HepG2 (cell line): Measurements from ENCODE around the gene STK11. TPM values are rescaled to one million over a fixed set of nuclear protein-coding genes. Genes with fewer than 3 reads are reported as not detected.

Experiments used
- EHMT2 ChIP-seq: fragments of 200-600 bp; sonication (generic); IDR thresholded peaks from 2 replicates; pipeline ENCODE4 v1.7.0; 2017; ENCODE audit warnings: antibody characterized with exemption, low read depth, low read length, borderline replicate concordance
- GATA4 ChIP-seq: sonication (generic); IDR thresholded peaks from 2 replicates; pipeline ENCODE4 v1.6.1; 2016; ENCODE audit warnings: antibody characterized with exemption, low read depth, borderline replicate concordance
- HMGA1 ChIP-seq: sonication (generic); formaldehyde crosslinking; conservative IDR thresholded peaks from 2 replicates; pipeline ENCODE4 v1.4.0; 2020; ENCODE audit warnings: missing genetic modification reagents
- ISX ChIP-seq: sonication (generic); formaldehyde crosslinking; conservative IDR thresholded peaks from 2 replicates; pipeline ENCODE4 v1.5.0; 2020; ENCODE audit warnings: missing genetic modification reagents
- PLRG1 ChIP-seq: fragments of 450-650 bp; conservative IDR thresholded peaks from 2 replicates; pipeline ENCODE4 v1.6.1; 2016
- RBM39 ChIP-seq: fragments of 200-400 bp; formaldehyde crosslinking; IDR thresholded peaks from one replicate; pipeline ENCODE4 v1.6.1; 2018; ENCODE audit warnings: antibody characterized with exemption, mild to moderate bottlenecking, low read depth, low read length; ENCODE audit not compliant: poor library complexity, severe bottlenecking
- SAP130 ChIP-seq: IDR thresholded peaks from 2 replicates; pipeline ENCODE4 v1.6.1; 2016; ENCODE audit warnings: low read depth
- SOX5 ChIP-seq: IDR thresholded peaks from 2 replicates; pipeline ENCODE4 v1.6.1; 2016; ENCODE audit warnings: borderline replicate concordance
- STAT5B ChIP-seq: sonication (generic); formaldehyde crosslinking; IDR thresholded peaks from 2 replicates; pipeline ENCODE4 v1.4.0; 2020; ENCODE audit warnings: missing genetic modification reagents
- XBP1 ChIP-seq: sonication (generic); formaldehyde crosslinking; IDR thresholded peaks from 2 replicates; pipeline ENCODE4 v1.5.0; 2020; ENCODE audit warnings: missing genetic modification reagents
- ZNF24 ChIP-seq: fragments of 450-650 bp; IDR thresholded peaks from 2 replicates; pipeline ENCODE4 v1.6.1; 2017; ENCODE audit warnings: antibody characterized with exemption, mild to moderate bottlenecking
- ZNF432 ChIP-seq: sonication (generic); formaldehyde crosslinking; IDR thresholded peaks from 2 replicates; pipeline ENCODE4 v1.5.0; 2020; ENCODE audit warnings: missing genetic modification reagents, mild to moderate bottlenecking, borderline replicate concordance
- ZNF446 ChIP-seq: sonication (generic); formaldehyde crosslinking; IDR thresholded peaks from 2 replicates; pipeline ENCODE4 v1.5.0; 2020; ENCODE audit warnings: mild to moderate bottlenecking, missing genetic modification reagents
- ZNF460 ChIP-seq: sonication (generic); formaldehyde crosslinking; IDR thresholded peaks from 2 replicates; pipeline ENCODE4 v1.5.1; 2020; ENCODE audit warnings: missing genetic modification reagents, mild to moderate bottlenecking, borderline replicate concordance
- ZNF556 ChIP-seq: sonication (generic); formaldehyde crosslinking; IDR thresholded peaks from 2 replicates; pipeline ENCODE4 v1.4.0; 2020; ENCODE audit warnings: mild to moderate bottlenecking, missing genetic modification reagents, borderline replicate concordance
- ZNF678 ChIP-seq: sonication (generic); formaldehyde crosslinking; IDR thresholded peaks from 2 replicates; pipeline ENCODE4 v1.4.0; 2020; ENCODE audit warnings: mild to moderate bottlenecking, missing genetic modification reagents
- polyA plus RNA-seq, 8 experiments: library from polyadenylated mRNA; depleted of rRNA in 3 of 8; stranded (reverse) in 7 of 8; unstranded in 1 of 8; fragments of >200 nt; fragmentation: Illumina TruSeq in 4 of 8; extraction: Trizol in 4 of 8; gene quantifications; 2 replicates each; pipeline versions ENCODE4 v1.2.1 to v1.2.3, GENCODE V29; 2011 to 2016; ENCODE audit warnings: low read depth in 4 of 8, missing spikeins in 1 of 8, mixed read lengths in 1 of 8; ENCODE audit not compliant: insufficient read depth in 1 of 8
- total RNA-seq, 5 experiments: library from RNA; depleted of rRNA; stranded (reverse); fragments of >200 nt; fragmentation: Illumina TruSeq; extraction: Trizol; gene quantifications; 2 replicates each; pipeline ENCODE4 v1.2.3, GENCODE V29; 2016; ENCODE audit warnings: low read depth in 1 of 5
- TF ChIP-seq, protein P1 (sequence below): sonication (generic); formaldehyde crosslinking; conservative IDR thresholded peaks from 2 replicates; pipeline ENCODE4 v1.8.0; 2022; ENCODE audit warnings: missing genetic modification reagents
- TF ChIP-seq, protein P2 (sequence below): sonication (generic); formaldehyde crosslinking; IDR thresholded peaks from 2 replicates; pipeline ENCODE4 v1.5.0; 2020; ENCODE audit warnings: missing genetic modification reagents
- TF ChIP-seq, protein P3 (sequence below): sonication (generic); formaldehyde crosslinking; IDR thresholded peaks from 2 replicates; pipeline ENCODE4 v1.4.0; 2020; ENCODE audit warnings: missing genetic modification reagents, borderline replicate concordance
- TF ChIP-seq, protein P4 (sequence below), 2 experiments: IDR thresholded peaks; 2 replicates each; pipeline ENCODE4 v1.6.1; 2011 to 2012; ENCODE audit warnings: low read length in 2 of 2, borderline replicate concordance in 1 of 2, low read depth in 1 of 2, mild to moderate bottlenecking in 1 of 2, moderate library complexity in 1 of 2

STK11 gene
- total and polyA plus RNA-seq, 2 of the 13 experiments (the other 11 are each of a cell fraction or from before 2014, with no cell fraction given): 27.5 to 43.6 TPM

DNA sequence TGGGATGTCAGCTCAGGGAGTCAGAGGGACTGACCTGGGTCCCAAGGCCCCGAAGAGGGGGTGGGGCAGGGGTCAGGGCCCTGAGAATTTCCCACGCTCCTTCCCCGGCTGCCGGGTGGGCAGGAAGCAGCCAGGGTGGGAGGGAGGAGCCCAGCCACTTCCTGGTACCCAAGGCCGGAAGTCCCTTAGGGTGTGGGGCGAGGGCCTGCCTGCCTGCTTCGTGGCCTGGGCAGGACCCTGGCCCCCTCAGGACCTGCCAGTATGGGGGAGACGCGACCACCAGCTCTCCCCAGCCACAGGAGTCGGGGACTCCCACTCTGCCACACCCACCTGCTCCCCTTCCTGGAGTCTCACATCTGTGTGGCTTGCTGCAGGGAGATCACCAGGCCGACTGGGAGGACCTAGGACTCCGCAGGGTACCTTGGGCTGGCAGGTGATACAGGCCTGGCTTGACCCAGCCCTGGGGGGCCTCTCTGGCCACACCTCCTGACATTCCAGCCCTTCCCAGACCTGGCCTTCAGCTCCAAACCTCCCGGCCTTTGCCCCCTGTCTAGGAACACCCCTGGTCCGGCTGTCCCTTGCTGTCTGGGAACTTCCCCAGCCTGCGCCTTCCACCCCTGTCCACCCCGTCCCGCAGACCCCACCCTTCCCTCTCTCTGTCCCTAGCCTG, 53.8 kb downstream of the STK11 start (continued):
- TF ChIP-seq, protein P1, sequence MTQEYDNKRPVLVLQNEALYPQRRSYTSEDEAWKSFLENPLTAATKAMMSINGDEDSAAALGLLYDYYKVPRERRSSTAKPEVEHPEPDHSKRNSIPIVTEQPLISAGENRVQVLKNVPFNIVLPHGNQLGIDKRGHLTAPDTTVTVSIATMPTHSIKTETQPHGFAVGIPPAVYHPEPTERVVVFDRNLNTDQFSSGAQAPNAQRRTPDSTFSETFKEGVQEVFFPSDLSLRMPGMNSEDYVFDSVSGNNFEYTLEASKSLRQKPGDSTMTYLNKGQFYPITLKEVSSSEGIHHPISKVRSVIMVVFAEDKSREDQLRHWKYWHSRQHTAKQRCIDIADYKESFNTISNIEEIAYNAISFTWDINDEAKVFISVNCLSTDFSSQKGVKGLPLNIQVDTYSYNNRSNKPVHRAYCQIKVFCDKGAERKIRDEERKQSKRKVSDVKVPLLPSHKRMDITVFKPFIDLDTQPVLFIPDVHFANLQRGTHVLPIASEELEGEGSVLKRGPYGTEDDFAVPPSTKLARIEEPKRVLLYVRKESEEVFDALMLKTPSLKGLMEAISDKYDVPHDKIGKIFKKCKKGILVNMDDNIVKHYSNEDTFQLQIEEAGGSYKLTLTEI: no peak
- peak; percentile 86 for TF ChIP-seq RBM39
- no peak for TF ChIP-seq ZNF24
- TF ChIP-seq PLRG1: no peak
- TF ChIP-seq ZNF678 (CRISPR knock-in tag): peak; percentile 87; the same call in 1 of the 2 replicates
- no peak for TF ChIP-seq ISX (CRISPR knock-in tag)
- TF ChIP-seq ZNF556: 0 out of 2 replicates have a peak, but pooled peaks have one; percentile 51
- TF ChIP-seq XBP1 (CRISPR knock-in tag): no peak
- no peak for TF ChIP-seq ZNF432 (CRISPR knock-in tag)
- no peak for TF ChIP-seq ZNF446
- TF ChIP-seq HMGA1: no peak
- TF ChIP-seq EHMT2: no peak
- TF ChIP-seq, protein P2, sequence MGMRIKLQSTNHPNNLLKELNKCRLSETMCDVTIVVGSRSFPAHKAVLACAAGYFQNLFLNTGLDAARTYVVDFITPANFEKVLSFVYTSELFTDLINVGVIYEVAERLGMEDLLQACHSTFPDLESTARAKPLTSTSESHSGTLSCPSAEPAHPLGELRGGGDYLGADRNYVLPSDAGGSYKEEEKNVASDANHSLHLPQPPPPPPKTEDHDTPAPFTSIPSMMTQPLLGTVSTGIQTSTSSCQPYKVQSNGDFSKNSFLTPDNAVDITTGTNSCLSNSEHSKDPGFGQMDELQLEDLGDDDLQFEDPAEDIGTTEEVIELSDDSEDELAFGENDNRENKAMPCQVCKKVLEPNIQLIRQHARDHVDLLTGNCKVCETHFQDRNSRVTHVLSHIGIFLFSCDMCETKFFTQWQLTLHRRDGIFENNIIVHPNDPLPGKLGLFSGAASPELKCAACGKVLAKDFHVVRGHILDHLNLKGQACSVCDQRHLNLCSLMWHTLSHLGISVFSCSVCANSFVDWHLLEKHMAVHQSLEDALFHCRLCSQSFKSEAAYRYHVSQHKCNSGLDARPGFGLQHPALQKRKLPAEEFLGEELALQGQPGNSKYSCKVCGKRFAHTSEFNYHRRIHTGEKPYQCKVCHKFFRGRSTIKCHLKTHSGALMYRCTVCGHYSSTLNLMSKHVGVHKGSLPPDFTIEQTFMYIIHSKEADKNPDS (CRISPR knock-in tag): no peak
- TF ChIP-seq STAT5B: no peak
- TF ChIP-seq, protein P3, sequence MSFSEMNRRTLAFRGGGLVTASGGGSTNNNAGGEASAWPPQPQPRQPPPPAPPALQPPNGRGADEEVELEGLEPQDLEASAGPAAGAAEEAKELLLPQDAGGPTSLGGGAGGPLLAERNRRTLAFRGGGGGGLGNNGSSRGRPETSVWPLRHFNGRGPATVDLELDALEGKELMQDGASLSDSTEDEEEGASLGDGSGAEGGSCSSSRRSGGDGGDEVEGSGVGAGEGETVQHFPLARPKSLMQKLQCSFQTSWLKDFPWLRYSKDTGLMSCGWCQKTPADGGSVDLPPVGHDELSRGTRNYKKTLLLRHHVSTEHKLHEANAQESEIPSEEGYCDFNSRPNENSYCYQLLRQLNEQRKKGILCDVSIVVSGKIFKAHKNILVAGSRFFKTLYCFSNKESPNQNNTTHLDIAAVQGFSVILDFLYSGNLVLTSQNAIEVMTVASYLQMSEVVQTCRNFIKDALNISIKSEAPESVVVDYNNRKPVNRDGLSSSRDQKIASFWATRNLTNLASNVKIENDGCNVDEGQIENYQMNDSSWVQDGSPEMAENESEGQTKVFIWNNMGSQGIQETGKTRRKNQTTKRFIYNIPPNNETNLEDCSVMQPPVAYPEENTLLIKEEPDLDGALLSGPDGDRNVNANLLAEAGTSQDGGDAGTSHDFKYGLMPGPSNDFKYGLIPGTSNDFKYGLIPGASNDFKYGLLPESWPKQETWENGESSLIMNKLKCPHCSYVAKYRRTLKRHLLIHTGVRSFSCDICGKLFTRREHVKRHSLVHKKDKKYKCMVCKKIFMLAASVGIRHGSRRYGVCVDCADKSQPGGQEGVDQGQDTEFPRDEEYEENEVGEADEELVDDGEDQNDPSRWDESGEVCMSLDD (CRISPR knock-in tag): peak; percentile 74; the same call in 1 of the 2 replicates
- peak; percentile 31; the same call in 1 of the 2 replicates for TF ChIP-seq ZNF460 (CRISPR knock-in tag)
- TF ChIP-seq, protein P4, sequence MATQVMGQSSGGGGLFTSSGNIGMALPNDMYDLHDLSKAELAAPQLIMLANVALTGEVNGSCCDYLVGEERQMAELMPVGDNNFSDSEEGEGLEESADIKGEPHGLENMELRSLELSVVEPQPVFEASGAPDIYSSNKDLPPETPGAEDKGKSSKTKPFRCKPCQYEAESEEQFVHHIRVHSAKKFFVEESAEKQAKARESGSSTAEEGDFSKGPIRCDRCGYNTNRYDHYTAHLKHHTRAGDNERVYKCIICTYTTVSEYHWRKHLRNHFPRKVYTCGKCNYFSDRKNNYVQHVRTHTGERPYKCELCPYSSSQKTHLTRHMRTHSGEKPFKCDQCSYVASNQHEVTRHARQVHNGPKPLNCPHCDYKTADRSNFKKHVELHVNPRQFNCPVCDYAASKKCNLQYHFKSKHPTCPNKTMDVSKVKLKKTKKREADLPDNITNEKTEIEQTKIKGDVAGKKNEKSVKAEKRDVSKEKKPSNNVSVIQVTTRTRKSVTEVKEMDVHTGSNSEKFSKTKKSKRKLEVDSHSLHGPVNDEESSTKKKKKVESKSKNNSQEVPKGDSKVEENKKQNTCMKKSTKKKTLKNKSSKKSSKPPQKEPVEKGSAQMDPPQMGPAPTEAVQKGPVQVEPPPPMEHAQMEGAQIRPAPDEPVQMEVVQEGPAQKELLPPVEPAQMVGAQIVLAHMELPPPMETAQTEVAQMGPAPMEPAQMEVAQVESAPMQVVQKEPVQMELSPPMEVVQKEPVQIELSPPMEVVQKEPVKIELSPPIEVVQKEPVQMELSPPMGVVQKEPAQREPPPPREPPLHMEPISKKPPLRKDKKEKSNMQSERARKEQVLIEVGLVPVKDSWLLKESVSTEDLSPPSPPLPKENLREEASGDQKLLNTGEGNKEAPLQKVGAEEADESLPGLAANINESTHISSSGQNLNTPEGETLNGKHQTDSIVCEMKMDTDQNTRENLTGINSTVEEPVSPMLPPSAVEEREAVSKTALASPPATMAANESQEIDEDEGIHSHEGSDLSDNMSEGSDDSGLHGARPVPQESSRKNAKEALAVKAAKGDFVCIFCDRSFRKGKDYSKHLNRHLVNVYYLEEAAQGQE (IDR thresholded peaks at IDR 0.05; ENCODE audit: borderline replicate concordance in 1 of 2, low read depth in 1 of 2, low read length in 2 of 2): peak in 1 of 2 experiments; percentile 48; a peak in 1 of 4 replicates
- peak; percentile 47; the same call in 1 of the 2 replicates for TF ChIP-seq SOX5 (CRISPR knock-in tag)
- peak; percentile 83 for TF ChIP-seq SAP130 (CRISPR knock-in tag)
- no peak for TF ChIP-seq GATA4
